ENCODE measurements around the gene GINS2.

The GINS2 gene

GRCh38 chr16:85668676-85669424 lies 19.9 kb downstream of the GINS2 start:
- H3K27ac Mint-ChIP-seq: no peak overlapping the region
- no peak overlapping the region for H3K4me3 Mint-ChIP-seq
- no peak for ATAC-seq
- no peak for DNase-seq
- no peaks in the 10 kb centered on the region for H3K9me3 Mint-ChIP-seq
- H3K27me3 Mint-ChIP-seq: no peaks in the 10 kb centered on the region
- H3K4me1 Mint-ChIP-seq: no peaks in the 10 kb centered on the region

- no peaks in the 10 kb centered on the region for H3K4me1 Mint-ChIP-seq
- H3K27me3 Mint-ChIP-seq: no peaks in the 10 kb centered on the region
- ATAC-seq: peak; percentile 6
- peak overlapping the region; percentile 6 to 75 for H3K27ac Mint-ChIP-seq
- no peak for DNase-seq
- H3K4me3 Mint-ChIP-seq: no peak overlapping the region
- no peaks in the 10 kb centered on the region for H3K9me3 Mint-ChIP-seq
These were observed 20.8 kb downstream of the GINS2 start for GRCh38 chr16:85667841-85668413.

GRCh38 chr16:85667261-85667660 lies 21.5 kb downstream of the GINS2 start:
- no peaks in the 10 kb centered on the region for H3K27me3 Mint-ChIP-seq
- no peaks in the 10 kb centered on the region for H3K4me1 Mint-ChIP-seq
- no peak for ATAC-seq
- no peak for DNase-seq
- H3K27ac Mint-ChIP-seq: peak overlapping the region in 1 of 2 donors; percentile 59
- H3K4me3 Mint-ChIP-seq: no peak overlapping the region
- H3K9me3 Mint-ChIP-seq: no peaks in the 10 kb centered on the region

- ATAC-seq (no peak), DNase-seq (no peak)
- H3K9me3 Mint-ChIP-seq: no peaks in the 10 kb centered on the region
- peak overlapping the region in 1 of 2 donors; percentile 85 for H3K27ac Mint-ChIP-seq
- no peaks in the 10 kb centered on the region for H3K27me3 Mint-ChIP-seq
- no peaks in the 10 kb centered on the region for H3K4me1 Mint-ChIP-seq
- no peak overlapping the region for H3K4me3 Mint-ChIP-seq
These were observed 22.8 kb downstream of the GINS2 start for GRCh38 chr16:85665929-85666328.

- Mint-ChIP-seq H3K27me3 (no peaks in the 10 kb centered on the region), H3K4me1 (no peaks in the 10 kb centered on the region), H3K4me3 (no peak overlapping the region), H3K9me3 (no peaks in the 10 kb centered on the region), H3K27ac (peak overlapping the region in 1 of 2 donors; percentile 85)
- no peak for ATAC-seq
- DNase-seq: no peak
These were observed 23.4 kb downstream of the GINS2 start for GRCh38 chr16:85665373-85665740.

- Mint-ChIP-seq H3K27me3 (no peaks in the 10 kb centered on the region), H3K27ac (peak overlapping the region in 1 of 2 donors; percentile 57), H3K4me1 (peaks cover 3% of the 10 kb centered on the region)
These were observed 24.0 kb downstream of the GINS2 start for GRCh38 chr16:85664580-85665372.

GRCh38 chr16:85663891-85664321 lies 24.8 kb downstream of the GINS2 start:
- Mint-ChIP-seq H3K9me3 (no peaks in the 10 kb centered on the region), H3K27me3 (no peaks in the 10 kb centered on the region), H3K4me1 (peaks cover 6% of the 10 kb centered on the region), H3K4me3 (no peak overlapping the region), H3K27ac (no peak overlapping the region)
- no peak for ATAC-seq
- DNase-seq: no peak

More at GRCh38 chr16:85664580-85665372, 24.0 kb downstream of the GINS2 start:
- DNase-seq (no peak), ATAC-seq (no peak)
- Mint-ChIP-seq H3K4me3 (no peak overlapping the region), H3K9me3 (no peaks in the 10 kb centered on the region)

GRCh38 chr16:85662976-85663830 lies 25.6 kb downstream of the GINS2 start:
- Mint-ChIP-seq H3K27me3 (no peaks in the 10 kb centered on the region), H3K4me1 (peaks cover 6% of the 10 kb centered on the region), H3K4me3 (no peak overlapping the region), H3K27ac (peak overlapping the region in 1 of 2 donors; percentile 78), H3K9me3 (no peaks in the 10 kb centered on the region)
- ATAC-seq (no peak), DNase-seq (no peak)

GRCh38 chr16:85662482-85662812 lies 26.3 kb downstream of the GINS2 start:
- ATAC-seq: no peak
- Mint-ChIP-seq H3K9me3 (no peaks in the 10 kb centered on the region), H3K27ac (peak overlapping the region; percentile 76 to 88), H3K4me1 (peaks cover 6% of the 10 kb centered on the region), H3K27me3 (no peaks in the 10 kb centered on the region), H3K4me3 (no peak overlapping the region)
- DNase-seq: no peak

GRCh38 chr16:85661740-85662481 lies 26.8 kb downstream of the GINS2 start:
- H3K4me3 Mint-ChIP-seq: no peak overlapping the region
- H3K27me3 Mint-ChIP-seq: no peaks in the 10 kb centered on the region
- peaks cover 6% of the 10 kb centered on the region for H3K4me1 Mint-ChIP-seq
- H3K27ac Mint-ChIP-seq: peak overlapping the region in 1 of 2 donors; percentile 88
- DNase-seq (no peak), ATAC-seq (no peak)
- H3K9me3 Mint-ChIP-seq: no peaks in the 10 kb centered on the region

GRCh38 chr16:85660843-85661739 lies 27.7 kb downstream of the GINS2 start:
- DNase-seq: no peak
- H3K27ac Mint-ChIP-seq: no peak overlapping the region
- H3K9me3 Mint-ChIP-seq: no peaks in the 10 kb centered on the region
- no peaks in the 10 kb centered on the region for H3K27me3 Mint-ChIP-seq
- no peak overlapping the region for H3K4me3 Mint-ChIP-seq
- peaks cover 6% of the 10 kb centered on the region for H3K4me1 Mint-ChIP-seq
- peak; percentile 13 for ATAC-seq

- Mint-ChIP-seq H3K4me3 (no peak overlapping the region), H3K27ac (peak overlapping the region in 1 of 2 donors; percentile 21), H3K4me1 (peaks cover 6% of the 10 kb centered on the region), H3K9me3 (no peaks in the 10 kb centered on the region), H3K27me3 (no peaks in the 10 kb centered on the region)
- DNase-seq: peak; percentile 69 to 70
- ATAC-seq: peak; percentile 79
These were observed 28.8 kb downstream of the GINS2 start for GRCh38 chr16:85659805-85660511.

- ATAC-seq: no peak
- Mint-ChIP-seq H3K9me3 (no peaks in the 10 kb centered on the region), H3K4me3 (no peak overlapping the region), H3K4me1 (peaks cover 6% of the 10 kb centered on the region), H3K27me3 (no peaks in the 10 kb centered on the region), H3K27ac (no peak overlapping the region)
- DNase-seq: no peak
These were observed 29.4 kb downstream of the GINS2 start for GRCh38 chr16:85659336-85659735.

All from stimulated activated naive CD8-positive, alpha-beta T cell treated with anti-CD3 and anti-CD28 coated beads, Interleukin-15, amount 100 ng/mL, for 72 hours (primary cell).